Measurements from ENCODE around the gene MSLN.

GRCh38 chr16:765488-765865 lies 4.9 kb downstream of the MSLN start:
- TF ChIP-seq CTCF (IDR thresholded peaks at IDR 0.05 in 2 of 3, conservative IDR thresholded peaks at IDR 0.05 in 1 of 3; ENCODE audit: insufficient read depth in 2 of 3, low read depth in 1 of 3, low read length in 3 of 3), result no peak
- TF ChIP-seq CBFB (CRISPR knock-in tag; IDR thresholded peaks at IDR 0.05), result no peak
- no peak for TF ChIP-seq NR2C2 (CRISPR knock-in tag; IDR thresholded peaks at IDR 0.05)
- no peak for TF ChIP-seq NR2C2 (tag; IDR thresholded peaks at IDR 0.05)
- no peak for TF ChIP-seq RBM39 (optimal IDR thresholded peaks at IDR 0.05; ENCODE audit: low read depth, low read length)
- no peak for TF ChIP-seq MTA2 (IDR thresholded peaks at IDR 0.05; ENCODE audit: low read depth)
- TF ChIP-seq ZC3H4 (CRISPR knock-in tag; IDR thresholded peaks at IDR 0.05; ENCODE audit: borderline replicate concordance), result no peak
- TF ChIP-seq HNRNPK (IDR thresholded peaks at IDR 0.05; ENCODE audit: low read depth, low read length, poor library complexity, severe bottlenecking), result no peak
- TF ChIP-seq ESRRA (IDR thresholded peaks at IDR 0.05; ENCODE audit: borderline replicate concordance, low read depth), result no peak
